A549 (cell line): Measurements from ENCODE around the gene DCLK1. TPM values are rescaled to one million over a fixed set of nuclear protein-coding genes. Genes with fewer than 3 reads are reported as not detected.

Experiments
- ATAC-seq, 2 experiments: fragments of 200-7000 bp in 1 of 2; fragments of >200 bp in 1 of 2; cut with Nextera tagmentation in 1 of 2; cut with Tn5 transposase in 1 of 2; 3 replicates each; pipeline versions ENCODE4 v1.8.0 to v1.9.1; 2018 to 2020; ENCODE audit warnings: mild to moderate bottlenecking in 1 of 2, moderate library complexity in 1 of 2
- CTCF ChIA-PET: fragments of 300-600 bp; sonication (Branson Sonifier 250); formaldehyde crosslinking; extraction: SDS; loops from one replicate; lab custom pipeline; 2021; ENCODE audit warnings: antibody characterized with exemption, inconsistent platforms; lab: Yijun Ruan, JAX
- POLR2A ChIA-PET: fragments of 350-600 bp; formaldehyde crosslinking; extraction: SDS; loops from one replicate; lab custom pipeline; 2021; ENCODE audit warnings: antibody characterized with exemption, inconsistent platforms; lab: Yijun Ruan, JAX
- DNase-seq, 2 experiments: peaks; one replicate each; pipeline versions ENCODE4 v3.0.0 to v3.0.0-alpha.2; 2011 to 2016; ENCODE audit warnings: low read depth in 1 of 2, low spot score in 1 of 2
- FAIRE-seq: peaks from 2 replicates; lab custom pipeline; 2011; peaks lifted over from hg19 to GRCh38; lab: Jason Lieb, UNC
- H3K27ac ChIP-seq, 2 experiments: fragments of >200 bp; sonication (Bioruptor Twin); formaldehyde crosslinking; 3 replicates each; pipeline ENCODE4 v1.5.1; 2016 to 2017
- H3K4me1 ChIP-seq: fragments of >200 bp; sonication (Bioruptor Twin); formaldehyde crosslinking; 3 replicates; pipeline ENCODE4 v1.6.1; 2016
- H3K4me2 ChIP-seq: fragments of >200 bp; sonication (Bioruptor Twin); formaldehyde crosslinking; 3 replicates; pipeline ENCODE4 v1.6.1; 2016
- H3K4me3 ChIP-seq: fragments of >200 bp; sonication (Bioruptor Twin); formaldehyde crosslinking; 3 replicates; pipeline ENCODE4 v1.5.1; 2016
- H3K9me3 ChIP-seq: fragments of >200 bp; sonication (Bioruptor Twin); formaldehyde crosslinking; 3 replicates; pipeline ENCODE4 v1.6.1; 2016
- BHLHE40 ChIP-seq: IDR thresholded peaks from 2 replicates; pipeline ENCODE4 v1.6.1; 2012; ENCODE audit warnings: low read depth, low read length, inconsistent platforms
- HES2 ChIP-seq: fragments of >200 bp; sonication (Bioruptor Twin); formaldehyde crosslinking; IDR thresholded peaks from 2 replicates; pipeline ENCODE4 v1.6.1; 2016
- HEYL ChIP-seq: fragments of 250-450 bp; sonication (Bioruptor Pico); IDR thresholded peaks from 2 replicates; pipeline ENCODE4 v1.8.0; 2021; ENCODE audit warnings: mild to moderate bottlenecking, moderate library complexity
- JUNB ChIP-seq: fragments of >200 bp; sonication (Bioruptor Twin); formaldehyde crosslinking; IDR thresholded peaks from 2 replicates; pipeline ENCODE4 v1.6.1; 2016
- MAZ ChIP-seq: fragments of 150-350 bp; IDR thresholded peaks from 2 replicates; pipeline ENCODE4 v1.6.1; 2014; ENCODE audit warnings: antibody characterized with exemption, low read depth, low read length, borderline replicate concordance
- MYC ChIP-seq: IDR thresholded peaks from 2 replicates; pipeline ENCODE4 v1.6.1; 2012; ENCODE audit warnings: mild to moderate bottlenecking, inconsistent platforms, low read length, improper control_type of control experiment, borderline replicate concordance
- NR3C1 ChIP-seq: fragments of >200 bp; sonication (Bioruptor Twin); formaldehyde crosslinking; IDR thresholded peaks from 3 replicates; pipeline ENCODE4 v1.6.1; 2017
- POLR2AphosphoS2 ChIP-seq: conservative IDR thresholded peaks from 2 replicates; pipeline ENCODE4 v1.6.1; 2012; ENCODE audit warnings: low read length, improper control_type of control experiment, inconsistent platforms
- RARB ChIP-seq: fragments of 250-450 bp; sonication (Bioruptor Pico); IDR thresholded peaks from 2 replicates; pipeline ENCODE4 v1.8.0; 2021; ENCODE audit warnings: mild to moderate bottlenecking, moderate library complexity
- RNF2 ChIP-seq: fragments of 200-600 bp; sonication (generic); IDR thresholded peaks from 2 replicates; pipeline ENCODE4 v1.6.1; 2016; ENCODE audit warnings: low read depth, mild to moderate bottlenecking, antibody characterized with exemption, moderate library complexity, borderline replicate concordance
- SREBF2 ChIP-seq: fragments of 450-650 bp; IDR thresholded peaks from 2 replicates; pipeline ENCODE4 v1.6.1; 2014; ENCODE audit warnings: mild to moderate bottlenecking, moderate library complexity
- ZC3H11A ChIP-seq: fragments of 450-650 bp; IDR thresholded peaks from 2 replicates; pipeline ENCODE4 v1.6.1; 2014; ENCODE audit warnings: antibody characterized with exemption, mild to moderate bottlenecking
- ZNF302 ChIP-seq: fragments of 250-450 bp; sonication (Bioruptor Pico); IDR thresholded peaks from 2 replicates; pipeline ENCODE4 v1.9.0; 2021; ENCODE audit warnings: inconsistent platforms, mild to moderate bottlenecking, moderate library complexity
- WGBS: methylation state at CpG from one replicate; pipeline ENCODE4 v1.1.6; 2017; ENCODE audit errors: missing lambda C conversion rate; 5-methylcytosine and 5-hydroxymethylcytosine counted together
- polyA plus RNA-seq, 4 experiments: library from polyadenylated mRNA; depleted of rRNA in 3 of 4; stranded (reverse); fragments of >200 nt; fragmentation: RNase III in 1 of 4; extraction: RNeasy Plus Mini Kit Qiagen cat#74134 plus additional on column Dnase treatment in 1 of 4; gene quantifications; 2 replicates in 3 of 4; 3 replicates in 1 of 4; pipeline ENCODE4 v1.2.3, GENCODE V29; 2011 to 2017
- TF ChIP-seq, protein P1 (sequence below): fragments of >200 bp; sonication (Bioruptor Twin); formaldehyde crosslinking; IDR thresholded peaks from 3 replicates; pipeline ENCODE4 v1.6.1; 2016
- TF ChIP-seq, protein P2 (sequence below): IDR thresholded peaks from 2 replicates; pipeline ENCODE4 v1.6.1; 2012
- TF ChIP-seq, protein P3 (sequence below): fragments of 150-350 bp; IDR thresholded peaks from 2 replicates; pipeline ENCODE4 v1.6.1; 2014; ENCODE audit warnings: low read depth, mild to moderate bottlenecking, low read length
- TF ChIP-seq, protein P4 (sequence below): fragments of 200-600 bp; sonication (generic); IDR thresholded peaks from 2 replicates; pipeline ENCODE4 v1.6.1; 2016; ENCODE audit warnings: antibody characterized with exemption, mild to moderate bottlenecking, moderate library complexity

Gene DCLK1
- polyA plus RNA-seq, 2 of the 4 experiments (the other 2 are of a cell fraction): 0.13 to 0.21 TPM

- ChIA-PET POLR2A (no interaction called here), CTCF (no interaction called here)
- H3K4me2 ChIP-seq: no peak overlapping the region
- DNase-seq (no peak), FAIRE-seq (no peak)
- 76% methylated on average over 10 of the region's 10 CpGs for WGBS
- no peak overlapping the region for H3K27ac ChIP-seq
- no peak overlapping the region for H3K4me3 ChIP-seq
- TF ChIP-seq, protein P1, sequence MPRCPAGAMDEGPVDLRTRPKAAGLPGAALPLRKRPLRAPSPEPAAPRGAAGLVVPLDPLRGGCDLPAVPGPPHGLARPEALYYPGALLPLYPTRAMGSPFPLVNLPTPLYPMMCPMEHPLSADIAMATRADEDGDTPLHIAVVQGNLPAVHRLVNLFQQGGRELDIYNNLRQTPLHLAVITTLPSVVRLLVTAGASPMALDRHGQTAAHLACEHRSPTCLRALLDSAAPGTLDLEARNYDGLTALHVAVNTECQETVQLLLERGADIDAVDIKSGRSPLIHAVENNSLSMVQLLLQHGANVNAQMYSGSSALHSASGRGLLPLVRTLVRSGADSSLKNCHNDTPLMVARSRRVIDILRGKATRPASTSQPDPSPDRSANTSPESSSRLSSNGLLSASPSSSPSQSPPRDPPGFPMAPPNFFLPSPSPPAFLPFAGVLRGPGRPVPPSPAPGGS: no peak
- TF ChIP-seq ZNF302 (CRISPR knock-in tag) (no peak), SREBF2 (no peak), NR3C1 (no peak)
- TF ChIP-seq, protein P2, sequence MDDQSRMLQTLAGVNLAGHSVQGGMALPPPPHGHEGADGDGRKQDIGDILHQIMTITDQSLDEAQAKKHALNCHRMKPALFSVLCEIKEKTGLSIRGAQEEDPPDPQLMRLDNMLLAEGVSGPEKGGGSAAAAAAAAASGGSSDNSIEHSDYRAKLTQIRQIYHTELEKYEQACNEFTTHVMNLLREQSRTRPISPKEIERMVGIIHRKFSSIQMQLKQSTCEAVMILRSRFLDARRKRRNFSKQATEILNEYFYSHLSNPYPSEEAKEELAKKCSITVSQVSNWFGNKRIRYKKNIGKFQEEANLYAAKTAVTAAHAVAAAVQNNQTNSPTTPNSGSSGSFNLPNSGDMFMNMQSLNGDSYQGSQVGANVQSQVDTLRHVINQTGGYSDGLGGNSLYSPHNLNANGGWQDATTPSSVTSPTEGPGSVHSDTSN: no peak
- TF ChIP-seq, all 56 proteins: peak for 0
- Histone ChIP-seq H3K4me1 (no peaks in the 10 kb centered on the region), H3K9me3 (no peaks in the 10 kb centered on the region)
- ATAC-seq: no peak
Measured at GRCh38 chr13:35941374-35941773, 189.8 kb downstream of the DCLK1 start.

- ATAC-seq: no peak
- H3K4me3 ChIP-seq: no peak overlapping the region
- H3K4me2 ChIP-seq: no peak overlapping the region
- no peak overlapping the region for H3K27ac ChIP-seq
- ChIA-PET CTCF (no interaction called here), POLR2A (no interaction called here)
- no peaks in the 10 kb centered on the region for H3K4me1 ChIP-seq
- no peaks in the 10 kb centered on the region for H3K9me3 ChIP-seq
- 18% methylated on average over 4 of the region's 4 CpGs for WGBS
- FAIRE-seq: no peak
- TF ChIP-seq, protein P3, sequence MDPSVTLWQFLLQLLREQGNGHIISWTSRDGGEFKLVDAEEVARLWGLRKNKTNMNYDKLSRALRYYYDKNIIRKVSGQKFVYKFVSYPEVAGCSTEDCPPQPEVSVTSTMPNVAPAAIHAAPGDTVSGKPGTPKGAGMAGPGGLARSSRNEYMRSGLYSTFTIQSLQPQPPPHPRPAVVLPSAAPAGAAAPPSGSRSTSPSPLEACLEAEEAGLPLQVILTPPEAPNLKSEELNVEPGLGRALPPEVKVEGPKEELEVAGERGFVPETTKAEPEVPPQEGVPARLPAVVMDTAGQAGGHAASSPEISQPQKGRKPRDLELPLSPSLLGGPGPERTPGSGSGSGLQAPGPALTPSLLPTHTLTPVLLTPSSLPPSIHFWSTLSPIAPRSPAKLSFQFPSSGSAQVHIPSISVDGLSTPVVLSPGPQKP: no peak
- TF ChIP-seq MYC (no peak), ZC3H11A (no peak), RNF2 (no peak), RARB (no peak), HEYL (no peak), MAZ (no peak), BHLHE40 (no peak), POLR2AphosphoS2 (no peak), HES2 (no peak), JUNB (no peak)
- TF ChIP-seq, protein P4, sequence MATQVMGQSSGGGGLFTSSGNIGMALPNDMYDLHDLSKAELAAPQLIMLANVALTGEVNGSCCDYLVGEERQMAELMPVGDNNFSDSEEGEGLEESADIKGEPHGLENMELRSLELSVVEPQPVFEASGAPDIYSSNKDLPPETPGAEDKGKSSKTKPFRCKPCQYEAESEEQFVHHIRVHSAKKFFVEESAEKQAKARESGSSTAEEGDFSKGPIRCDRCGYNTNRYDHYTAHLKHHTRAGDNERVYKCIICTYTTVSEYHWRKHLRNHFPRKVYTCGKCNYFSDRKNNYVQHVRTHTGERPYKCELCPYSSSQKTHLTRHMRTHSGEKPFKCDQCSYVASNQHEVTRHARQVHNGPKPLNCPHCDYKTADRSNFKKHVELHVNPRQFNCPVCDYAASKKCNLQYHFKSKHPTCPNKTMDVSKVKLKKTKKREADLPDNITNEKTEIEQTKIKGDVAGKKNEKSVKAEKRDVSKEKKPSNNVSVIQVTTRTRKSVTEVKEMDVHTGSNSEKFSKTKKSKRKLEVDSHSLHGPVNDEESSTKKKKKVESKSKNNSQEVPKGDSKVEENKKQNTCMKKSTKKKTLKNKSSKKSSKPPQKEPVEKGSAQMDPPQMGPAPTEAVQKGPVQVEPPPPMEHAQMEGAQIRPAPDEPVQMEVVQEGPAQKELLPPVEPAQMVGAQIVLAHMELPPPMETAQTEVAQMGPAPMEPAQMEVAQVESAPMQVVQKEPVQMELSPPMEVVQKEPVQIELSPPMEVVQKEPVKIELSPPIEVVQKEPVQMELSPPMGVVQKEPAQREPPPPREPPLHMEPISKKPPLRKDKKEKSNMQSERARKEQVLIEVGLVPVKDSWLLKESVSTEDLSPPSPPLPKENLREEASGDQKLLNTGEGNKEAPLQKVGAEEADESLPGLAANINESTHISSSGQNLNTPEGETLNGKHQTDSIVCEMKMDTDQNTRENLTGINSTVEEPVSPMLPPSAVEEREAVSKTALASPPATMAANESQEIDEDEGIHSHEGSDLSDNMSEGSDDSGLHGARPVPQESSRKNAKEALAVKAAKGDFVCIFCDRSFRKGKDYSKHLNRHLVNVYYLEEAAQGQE: no peak
- TF ChIP-seq, protein P1: no peak
- DNase-seq: no peak
Measured at GRCh38 chr13:35940734-35941133, 190.4 kb downstream of the DCLK1 start.
